Spinal cord (tissue), 10 donors: ENCODE measurements around the gene CEP170B. TPM values are rescaled to one million over a fixed set of nuclear protein-coding genes. Genes with fewer than 3 reads are reported as not detected.

Source experiments
- DNase-seq, 6 donors: peaks; one replicate each; pipeline versions ENCODE4 v3.0.0 to v3.0.0-alpha.2; 2013 to 2015; ENCODE audit warnings: low spot score in 6 of 6, low read depth in 4 of 6
- H3K27ac ChIP-seq: one replicate; pipeline ENCODE4 v1.5.1; 2013; ENCODE audit warnings: low read depth, low read length, control low read depth
- H3K27me3 ChIP-seq: one replicate; pipeline ENCODE4 v1.6.1; 2013; ENCODE audit warnings: low read length; ENCODE audit not compliant: control insufficient read depth, insufficient read depth
- H3K36me3 ChIP-seq: one replicate; pipeline ENCODE4 v1.6.1; 2013; ENCODE audit warnings: low read length; ENCODE audit not compliant: control insufficient read depth, insufficient read depth
- H3K4me1 ChIP-seq: one replicate; pipeline ENCODE4 v1.6.1; 2013; ENCODE audit warnings: low read length; ENCODE audit not compliant: control insufficient read depth, insufficient read depth
- H3K4me3 ChIP-seq: one replicate; pipeline ENCODE4 v1.5.1; 2013; ENCODE audit warnings: low read depth, low read length, control low read depth
- H3K9me3 ChIP-seq: one replicate; pipeline ENCODE4 v1.6.1; 2013; ENCODE audit warnings: low read length; ENCODE audit not compliant: control insufficient read depth, insufficient read depth
- WGBS: methylation state at CpG from one replicate; pipeline ENCODE4 v1.1.5; 2013; ENCODE audit warnings: missing lambda C conversion rate; ENCODE audit not compliant: insufficient coverage; 5-methylcytosine and 5-hydroxymethylcytosine counted together
- polyA plus RNA-seq, 2 donors: library from polyadenylated mRNA; unstranded; fragments of 120-200 nt; gene quantifications; one replicate each; pipeline ENCODE4 v1.2.1, GENCODE V29; 2013; ENCODE audit not compliant: insufficient read length in 2 of 2
- total RNA-seq, 2 donors: library from RNA; depleted of rRNA in 1 of 2; stranded (reverse); fragments of 120-200 nt in 1 of 2; fragments of >200 nt in 1 of 2; gene quantifications; one replicate each; pipeline versions ENCODE4 v1.2.3 to v1.2.4, GENCODE V29; 2013 to 2014
- donor health status: healthy.

Gene CEP170B
- total and polyA plus RNA-seq, 4 donors: 11.0 to 41.4 (median 28.0) TPM

DNA sequence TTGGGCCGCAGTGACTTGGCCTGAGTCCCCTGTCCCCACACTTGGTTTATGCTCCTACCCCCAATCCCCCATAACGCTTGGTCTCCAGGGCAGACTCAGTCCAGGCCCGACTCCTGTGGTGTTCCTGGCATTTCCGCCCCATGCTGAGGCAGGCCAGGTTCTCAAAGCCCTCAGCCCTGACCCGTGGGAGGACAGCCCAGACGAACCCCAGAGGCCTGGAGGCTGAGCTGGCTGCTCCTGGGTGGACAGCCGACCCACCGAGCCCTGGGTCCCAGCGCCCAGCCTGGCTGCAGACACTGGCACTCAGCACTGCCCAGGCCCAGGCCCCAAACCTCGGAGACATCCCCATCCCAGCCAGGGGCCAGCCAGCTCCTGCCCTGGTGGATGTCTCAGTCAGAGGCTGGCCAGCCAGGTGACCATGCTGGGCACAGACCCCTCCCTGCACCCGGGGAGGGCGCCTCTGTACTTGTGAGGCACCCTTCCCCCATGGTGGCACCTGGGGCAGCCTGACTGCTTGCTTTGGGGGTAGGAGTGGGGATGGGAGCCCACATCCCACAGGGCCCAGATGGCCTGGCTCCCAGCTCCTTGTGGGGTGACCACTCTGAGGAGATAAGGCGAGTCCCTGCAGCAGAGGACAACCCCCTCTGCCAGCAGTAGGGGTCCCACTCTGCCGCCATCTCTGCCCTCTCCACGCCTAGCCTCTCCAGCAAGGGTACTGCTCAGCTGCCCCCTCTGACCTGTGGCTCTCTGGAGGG is 61.0 kb downstream of the CEP170B start:
- no peak for DNase-seq
- Histone ChIP-seq H3K9me3 (no peaks in the 10 kb centered on the region), H3K36me3 (peaks cover 10% of the 10 kb centered on the region), H3K27me3 (no peaks in the 10 kb centered on the region), H3K27ac (no peak overlapping the region), H3K4me1 (peaks cover 4% of the 10 kb centered on the region), H3K4me3 (no peak overlapping the region)
- 71% methylated on average over 14 of the region's 15 CpGs for WGBS

DNA sequence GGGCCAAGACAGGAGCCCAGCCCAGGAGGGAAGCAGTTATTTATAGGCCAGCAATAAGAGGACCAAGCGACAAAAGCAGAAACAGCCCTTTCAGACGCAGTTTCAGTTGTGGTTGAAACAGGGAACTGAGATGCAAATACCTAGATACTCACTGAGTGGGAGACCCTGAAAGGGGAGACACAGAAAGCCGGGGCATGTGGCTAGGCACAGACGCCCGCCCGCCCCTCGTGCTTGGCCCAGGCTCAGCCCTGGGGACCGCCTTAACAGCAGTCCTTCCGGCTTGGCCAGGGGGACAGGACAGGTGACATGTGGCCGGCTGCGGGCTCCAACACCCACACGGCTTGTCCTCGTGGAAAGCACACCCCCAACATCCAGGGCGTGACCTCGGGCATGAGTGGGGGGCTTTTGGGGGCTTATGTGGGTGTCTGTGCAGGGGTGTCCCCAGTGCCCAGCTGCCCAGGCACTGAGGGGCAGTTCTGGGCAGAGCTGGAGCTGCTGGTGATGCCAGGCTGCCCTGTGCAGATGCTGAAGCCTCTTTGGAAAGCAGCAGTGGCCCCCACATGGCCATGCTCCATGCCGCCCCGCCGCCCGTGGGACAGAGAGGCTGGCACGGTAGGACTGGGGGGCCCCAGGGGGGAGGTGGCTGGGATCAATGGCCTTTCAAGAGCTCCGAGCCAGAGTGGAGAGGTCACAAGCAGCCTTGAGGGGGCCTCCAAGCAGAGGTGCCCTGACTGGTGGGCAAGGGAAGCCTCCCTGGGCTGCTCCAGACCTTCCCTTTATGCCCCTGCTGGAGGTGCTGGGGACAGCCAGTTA is 61.8 kb downstream of the CEP170B start:
- peaks cover 5% of the 10 kb centered on the region for H3K27me3 ChIP-seq
- no peak for DNase-seq
- 66% methylated on average over 18 of the region's 21 CpGs for WGBS
- H3K9me3 ChIP-seq: no peaks in the 10 kb centered on the region
- H3K4me3 ChIP-seq: no peak overlapping the region
- peaks cover 10% of the 10 kb centered on the region for H3K4me1 ChIP-seq
- peaks cover 10% of the 10 kb centered on the region for H3K36me3 ChIP-seq
- H3K27ac ChIP-seq: no peak overlapping the region

DNA sequence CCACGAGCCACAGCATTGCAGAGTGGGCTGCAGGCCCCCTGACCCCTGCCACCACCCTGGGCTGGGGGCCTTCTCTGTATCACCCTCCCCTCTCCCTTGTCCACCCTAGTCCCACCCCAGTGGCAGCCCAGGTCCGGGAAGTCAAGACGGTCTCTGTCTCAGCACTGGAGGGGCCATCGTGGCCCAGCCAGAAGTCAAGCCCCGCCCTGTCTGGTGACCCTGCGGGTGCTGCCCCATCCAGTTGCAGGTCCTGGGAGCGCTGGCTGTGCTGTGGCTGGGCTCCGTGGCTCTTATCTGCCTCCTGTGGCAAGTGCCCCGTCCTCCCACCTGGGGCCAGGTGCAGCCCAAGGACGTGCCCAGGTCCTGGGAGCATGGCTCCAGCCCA is 62.4 kb downstream of the CEP170B start:
- H3K4me1 ChIP-seq: peaks cover 16% of the 10 kb centered on the region
- WGBS: 71% methylated on average over 10 of the region's 10 CpGs
- H3K9me3 ChIP-seq: no peaks in the 10 kb centered on the region
- H3K27ac ChIP-seq: no peak overlapping the region
- peaks cover 10% of the 10 kb centered on the region for H3K36me3 ChIP-seq
- DNase-seq: no peak
- H3K27me3 ChIP-seq: peaks cover 10% of the 10 kb centered on the region
- no peak overlapping the region for H3K4me3 ChIP-seq

DNA sequence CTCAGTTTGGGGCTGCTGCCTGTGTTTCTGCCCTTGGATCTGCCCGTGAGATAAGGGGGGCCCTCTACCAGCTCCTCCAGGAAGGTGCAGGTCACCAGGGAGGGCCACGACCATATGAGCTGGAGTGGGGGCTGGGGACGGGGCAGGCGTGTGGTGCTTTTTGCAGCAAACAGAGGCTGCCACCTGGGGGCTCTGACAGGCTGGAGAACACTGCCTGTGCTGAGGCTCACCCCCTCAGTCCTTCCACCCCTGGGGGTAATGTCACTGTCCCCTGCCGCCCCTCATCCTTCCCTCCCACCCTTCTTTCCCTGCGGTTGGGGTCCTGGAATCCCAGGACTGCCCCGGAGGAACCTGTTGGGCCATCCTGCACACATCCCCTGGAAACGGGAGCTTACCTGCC is 62.8 kb downstream of the CEP170B start:
- no peak for DNase-seq
- no peaks in the 10 kb centered on the region for H3K9me3 ChIP-seq
- peaks cover 10% of the 10 kb centered on the region for H3K36me3 ChIP-seq
- peaks cover 13% of the 10 kb centered on the region for H3K27me3 ChIP-seq
- H3K27ac ChIP-seq: no peak overlapping the region
- no peak overlapping the region for H3K4me3 ChIP-seq
- 66% methylated on average over 8 of the region's 8 CpGs for WGBS
- peaks cover 21% of the 10 kb centered on the region for H3K4me1 ChIP-seq

DNA sequence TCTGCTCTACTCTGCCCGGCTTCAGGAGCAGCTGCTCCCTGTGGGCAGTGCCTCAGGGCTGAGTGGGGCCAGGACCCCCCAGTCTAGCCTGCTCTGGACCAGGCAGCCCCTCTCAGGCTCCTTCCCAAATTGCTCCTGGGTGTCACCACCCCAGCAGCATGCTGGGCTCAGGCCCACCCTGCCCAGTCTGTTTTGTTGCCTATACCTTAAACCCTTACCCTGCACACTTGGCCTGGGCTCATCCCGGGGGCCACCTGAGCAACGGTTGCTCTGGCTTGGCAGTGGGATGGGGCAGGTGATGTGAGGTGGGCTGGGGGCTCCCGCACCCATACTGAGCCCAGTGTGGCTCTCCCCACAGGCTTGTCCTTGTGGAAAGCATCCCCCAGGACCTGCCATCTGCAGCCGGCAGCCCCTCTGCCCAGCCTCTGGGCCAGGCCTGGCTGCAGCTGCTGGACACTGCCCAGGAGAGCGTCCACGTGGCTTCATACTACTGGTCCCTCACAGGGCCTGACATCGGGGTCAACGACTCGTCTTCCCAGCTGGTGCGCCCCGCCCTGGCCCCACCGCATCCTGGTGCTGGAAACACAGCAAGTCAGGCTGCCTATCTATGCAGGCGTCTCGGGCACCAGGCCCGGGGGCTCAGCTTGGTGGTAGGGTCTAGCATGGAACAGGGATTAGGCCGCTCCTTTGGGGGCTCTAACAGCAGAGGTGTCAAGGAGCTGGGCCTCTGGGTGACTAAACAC is 63.5 kb downstream of the CEP170B start:
- Histone ChIP-seq H3K27me3 (peaks cover 16% of the 10 kb centered on the region), H3K27ac (no peak overlapping the region), H3K4me3 (no peak overlapping the region), H3K4me1 (peaks cover 23% of the 10 kb centered on the region), H3K36me3 (peaks cover 10% of the 10 kb centered on the region), H3K9me3 (no peaks in the 10 kb centered on the region)
- 82% methylated on average over 17 of the region's 17 CpGs for WGBS
- no peak for DNase-seq

DNA sequence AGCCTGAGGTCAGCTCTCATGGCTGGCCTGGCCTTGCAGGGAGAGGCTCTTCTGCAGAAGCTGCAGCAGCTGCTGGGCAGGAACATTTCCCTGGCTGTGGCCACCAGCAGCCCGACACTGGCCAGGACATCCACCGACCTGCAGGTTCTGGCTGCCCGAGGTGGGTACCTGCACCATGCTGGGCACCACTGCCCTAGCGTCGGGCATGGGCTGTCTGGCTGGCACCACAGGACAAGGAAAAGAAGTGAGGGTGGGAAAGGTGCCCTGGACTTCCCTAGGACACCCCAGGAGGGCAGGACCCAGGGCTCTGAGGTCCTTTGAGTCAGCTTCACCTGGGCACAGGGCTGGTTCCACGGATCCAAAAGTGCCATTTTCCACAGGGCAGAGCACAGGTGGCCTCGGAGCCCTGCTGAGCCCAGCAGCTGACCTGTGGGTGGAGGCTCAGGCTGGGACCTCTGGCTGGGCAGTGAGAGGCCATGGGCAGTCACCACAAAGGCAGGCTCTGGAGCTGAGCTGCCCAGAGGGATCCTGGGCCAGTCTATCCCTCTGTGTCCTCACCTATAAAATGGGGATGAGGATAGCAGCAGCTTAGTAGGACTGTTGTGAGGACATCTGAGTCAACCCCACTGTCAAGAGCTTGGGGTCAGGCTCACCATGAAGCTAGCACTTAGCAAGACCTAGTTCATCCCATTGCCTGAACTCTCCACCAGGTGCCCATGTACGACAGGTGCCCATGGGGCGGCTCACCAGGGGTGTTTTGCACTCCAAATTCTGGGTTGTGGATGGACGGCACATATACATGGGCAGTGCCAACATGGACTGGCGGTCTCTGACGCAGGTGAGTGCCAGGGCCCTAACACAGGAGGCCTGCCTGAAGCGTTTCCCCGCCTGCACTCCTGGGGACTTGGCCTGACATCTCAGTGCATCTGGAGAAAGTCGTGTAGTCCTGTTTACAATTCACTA is 64.5 kb downstream of the CEP170B start:
- 89% methylated on average over 14 of the region's 15 CpGs for WGBS

DNA sequence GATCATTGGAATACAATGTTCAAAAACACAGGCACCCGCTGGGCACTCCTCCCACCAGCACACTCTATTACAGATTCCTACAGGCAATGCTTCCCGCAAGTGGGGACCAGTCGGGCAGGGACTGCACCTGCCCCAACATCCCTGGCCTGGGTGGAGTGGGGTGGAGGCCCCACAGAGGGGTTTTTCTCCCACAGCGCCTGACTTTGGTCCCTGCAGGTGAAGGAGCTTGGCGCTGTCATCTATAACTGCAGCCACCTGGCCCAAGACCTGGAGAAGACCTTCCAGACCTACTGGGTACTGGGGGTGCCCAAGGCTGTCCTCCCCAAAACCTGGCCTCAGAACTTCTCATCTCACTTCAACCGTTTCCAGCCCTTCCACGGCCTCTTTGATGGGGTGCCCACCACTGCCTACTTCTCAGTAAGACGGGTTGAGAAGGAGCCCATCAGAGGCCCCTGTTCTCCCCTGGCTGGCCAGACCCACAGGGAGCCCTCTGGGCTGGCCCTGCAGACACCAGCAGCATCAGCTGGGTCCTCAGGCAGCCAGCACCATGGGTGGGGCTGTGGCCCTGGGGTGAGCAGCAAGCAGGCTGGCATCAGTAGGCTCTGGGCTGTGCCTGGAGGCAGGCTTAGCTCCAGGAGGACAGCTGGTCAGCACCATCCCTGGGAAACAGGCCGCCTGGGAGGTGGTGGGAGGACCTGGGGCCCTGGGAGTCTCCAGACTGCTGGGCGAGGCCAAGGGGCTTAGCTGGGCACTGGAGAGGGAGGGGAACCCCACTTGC is 65.6 kb downstream of the CEP170B start:
- no peaks in the 10 kb centered on the region for H3K9me3 ChIP-seq
- no peak overlapping the region for H3K4me3 ChIP-seq
- DNase-seq: no peak
- no peak overlapping the region for H3K27ac ChIP-seq
- H3K4me1 ChIP-seq: peaks cover 29% of the 10 kb centered on the region
- peaks cover 16% of the 10 kb centered on the region for H3K27me3 ChIP-seq
- 73% methylated on average over 8 of the region's 10 CpGs for whole genome bisulfite sequencing
- peaks cover 10% of the 10 kb centered on the region for H3K36me3 ChIP-seq

More for the DNA sequence above, 64.5 kb downstream of the CEP170B start:
- no peak overlapping the region for H3K4me3 ChIP-seq
- no peak for DNase-seq
- no peak overlapping the region for H3K27ac ChIP-seq
- peaks cover 16% of the 10 kb centered on the region for H3K27me3 ChIP-seq
- H3K4me1 ChIP-seq: peaks cover 26% of the 10 kb centered on the region
- no peaks in the 10 kb centered on the region for H3K9me3 ChIP-seq
- H3K36me3 ChIP-seq: peaks cover 10% of the 10 kb centered on the region

DNA sequence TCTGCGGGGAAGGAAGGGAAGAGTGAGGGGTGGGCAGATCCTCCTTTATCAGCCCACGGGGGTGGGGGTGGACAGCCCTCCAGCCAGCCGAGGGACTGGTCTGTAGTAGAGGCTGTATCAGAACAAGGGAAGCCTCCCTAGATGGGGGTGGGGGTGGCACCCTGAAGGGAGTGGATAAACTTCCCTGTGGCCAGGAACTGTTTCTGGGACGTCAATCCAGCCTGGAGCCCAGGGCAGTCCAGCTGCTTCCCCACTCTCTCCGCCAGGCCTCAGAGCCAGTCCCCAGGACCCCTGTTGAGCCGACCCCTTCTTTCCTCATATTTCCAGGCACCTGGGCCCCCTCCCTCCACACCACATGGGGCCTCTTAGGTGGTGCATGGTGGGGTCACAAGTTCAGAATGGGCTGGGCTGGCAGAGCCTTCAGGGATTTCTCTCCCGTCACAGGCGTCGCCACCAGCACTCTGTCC is 66.3 kb downstream of the CEP170B start:
- Histone ChIP-seq H3K9me3 (no peaks in the 10 kb centered on the region), H3K4me3 (no peak overlapping the region), H3K36me3 (peaks cover 10% of the 10 kb centered on the region), H3K27me3 (peaks cover 16% of the 10 kb centered on the region), H3K27ac (no peak overlapping the region), H3K4me1 (peaks cover 29% of the 10 kb centered on the region)
- DNase-seq: no peak
- WGBS: 47% methylated on average over 8 of the region's 9 CpGs
